Vagina (tissue), 2 donors: Measurements from ENCODE around the gene B4GALT1. TPM values are rescaled to one million over a fixed set of nuclear protein-coding genes. Genes with fewer than 3 reads are reported as not detected.

Source experiments
- DNase-seq, 2 donors: peaks; one replicate each; pipeline ENCODE4 v3.0.0-alpha.2; 2017; ENCODE audit errors: extremely low spot score in 2 of 2
- H3K27ac ChIP-seq: fragments of 200-600 bp; sonication (generic); one replicate; pipeline ENCODE4 v1.5.1; 2019
- H3K27me3 ChIP-seq: fragments of 200-600 bp; sonication (generic); one replicate; pipeline ENCODE4 v1.5.1; 2019
- H3K36me3 ChIP-seq, 2 donors: fragments of 200-600 bp; sonication (generic); one replicate each; pipeline ENCODE4 v1.5.1; 2017 to 2019
- H3K4me1 ChIP-seq: fragments of 200-600 bp; sonication (generic); one replicate; pipeline ENCODE4 v1.5.1; 2019
- H3K4me3 ChIP-seq, 2 donors: fragments of 200-600 bp; sonication (generic); 1 replicate in 1 of 2; 2 replicates in 1 of 2; pipeline ENCODE4 v1.5.1; 2016 to 2019
- H3K9me3 ChIP-seq: fragments of 200-600 bp; sonication (generic); one replicate; pipeline ENCODE4 v1.5.1; 2019
- CTCF ChIP-seq, 3 experiments: fragments of 450-650 bp in 2 of 3; fragments of 200-600 bp in 1 of 3; sonication (generic) in 1 of 3; IDR thresholded peaks; one replicate each; pipeline ENCODE4 v1.5.1; 2017 to 2019; ENCODE audit warnings: antibody characterized with exemption in 3 of 3, mild to moderate bottlenecking in 2 of 3, moderate library complexity in 2 of 3
- POLR2A ChIP-seq, 2 donors: fragments of 450-650 bp; IDR thresholded peaks; one replicate each; pipeline ENCODE4 v1.6.1; 2017; ENCODE audit warnings: antibody characterized with exemption in 2 of 2, mild to moderate bottlenecking in 2 of 2, moderate library complexity in 2 of 2
- POLR2AphosphoS5 ChIP-seq, 2 donors: sonication (generic); formaldehyde crosslinking; IDR thresholded peaks; one replicate each; pipeline ENCODE4 v1.9.0; 2017; ENCODE audit warnings: antibody characterized with exemption in 2 of 2, mild to moderate bottlenecking in 2 of 2, low read depth in 1 of 2; ENCODE audit not compliant: insufficient read depth in 1 of 2
- intact Hi-C: fragments of 100-400 bp; cut with DNase I; formaldehyde crosslinking; loops from one replicate; pipeline ENCODE4 v1.15.1; 2023
- total RNA-seq: library from RNA; depleted of rRNA; stranded (reverse); fragments of >200 nt; gene quantifications from one replicate; pipeline ENCODE4 v1.2.3, GENCODE V29; 2016

The B4GALT1 gene
- total RNA-seq, 1 donor from 2014 or later: 85.2 TPM

GRCh38 chr9:33184963-33185362, 17.8 kb upstream of the B4GALT1 start:
- no peak for DNase-seq
- H3K9me3 ChIP-seq: no peaks in the 10 kb centered on the region
- H3K27ac ChIP-seq: no peak overlapping the region
- H3K27me3 ChIP-seq: no peaks in the 10 kb centered on the region
- intact Hi-C loops: loop anchor here (10.0 kb wide), 1 partner anchor 790 kb away; no protein-coding TSS in a partner anchor
- no peak overlapping the region for H3K4me3 ChIP-seq
- TF ChIP-seq POLR2A (IDR thresholded peaks at IDR 0.05) (no peak), CTCF (IDR thresholded peaks at IDR 0.05) (no peak), POLR2AphosphoS5 (IDR thresholded peaks at IDR 0.05; ENCODE audit: insufficient read depth in 1 of 2, low read depth in 1 of 2) (no peak)
- H3K36me3 ChIP-seq: no peaks in the 10 kb centered on the region
- H3K4me1 ChIP-seq: peaks cover 71% of the 10 kb centered on the region

GRCh38 chr9:33182519-33182918, 15.4 kb upstream of the B4GALT1 start:
- no peaks in the 10 kb centered on the region for H3K9me3 ChIP-seq
- intact Hi-C loops: loop anchor here (10.0 kb wide), 1 partner anchor 788 kb away; no protein-coding TSS in a partner anchor
- H3K27ac ChIP-seq: no peak overlapping the region
- H3K4me3 ChIP-seq: no peak overlapping the region
- DNase-seq: no peak
- peaks cover 49% of the 10 kb centered on the region for H3K4me1 ChIP-seq
- H3K27me3 ChIP-seq: no peaks in the 10 kb centered on the region
- TF ChIP-seq POLR2AphosphoS5 (IDR thresholded peaks at IDR 0.05; ENCODE audit: insufficient read depth in 1 of 2, low read depth in 1 of 2) (no peak), CTCF (IDR thresholded peaks at IDR 0.05) (no peak), POLR2A (IDR thresholded peaks at IDR 0.05) (no peak)
- H3K36me3 ChIP-seq: no peaks in the 10 kb centered on the region

- Histone ChIP-seq H3K27ac (peak overlapping the region; percentile 11), H3K4me3 (no peak overlapping the region)
Observed at GRCh38 chr9:33180526-33181184, 13.5 kb upstream of the B4GALT1 start.

GRCh38 chr9:33178972-33179697, 12.0 kb upstream of the B4GALT1 start:
- DNase-seq: no peak
- TF ChIP-seq POLR2AphosphoS5 (IDR thresholded peaks at IDR 0.05; ENCODE audit: insufficient read depth in 1 of 2, low read depth in 1 of 2) (no peak), POLR2A (IDR thresholded peaks at IDR 0.05) (no peak), CTCF (IDR thresholded peaks at IDR 0.05) (no peak)
- intact Hi-C loops: no loop called here

More at GRCh38 chr9:33180526-33181184, 13.5 kb upstream of the B4GALT1 start:
- Histone ChIP-seq H3K4me1 (peaks cover 32% of the 10 kb centered on the region), H3K27me3 (no peaks in the 10 kb centered on the region), H3K36me3 (no peaks in the 10 kb centered on the region), H3K9me3 (no peaks in the 10 kb centered on the region)
- TF ChIP-seq CTCF (IDR thresholded peaks at IDR 0.05) (no peak), POLR2A (IDR thresholded peaks at IDR 0.05) (no peak), POLR2AphosphoS5 (IDR thresholded peaks at IDR 0.05; ENCODE audit: insufficient read depth in 1 of 2, low read depth in 1 of 2) (no peak)
- intact Hi-C loops: loop anchor here (10.0 kb wide), 1 partner anchor 786 kb away; no protein-coding TSS in a partner anchor
- no peak for DNase-seq

GRCh38 chr9:33177639-33178038, 10.5 kb upstream of the B4GALT1 start:
- intact Hi-C loops: no loop called here
- peaks cover 22% of the 10 kb centered on the region for H3K4me1 ChIP-seq
- H3K27me3 ChIP-seq: no peaks in the 10 kb centered on the region
- H3K9me3 ChIP-seq: no peaks in the 10 kb centered on the region
- TF ChIP-seq CTCF (IDR thresholded peaks at IDR 0.05) (no peak), POLR2A (IDR thresholded peaks at IDR 0.05) (no peak), POLR2AphosphoS5 (IDR thresholded peaks at IDR 0.05; ENCODE audit: insufficient read depth in 1 of 2, low read depth in 1 of 2) (no peak)
- no peak overlapping the region for H3K27ac ChIP-seq
- no peaks in the 10 kb centered on the region for H3K36me3 ChIP-seq
- no peak for DNase-seq
- no peak overlapping the region for H3K4me3 ChIP-seq

More at GRCh38 chr9:33178972-33179697, 12.0 kb upstream of the B4GALT1 start:
- Histone ChIP-seq H3K27ac (no peak overlapping the region), H3K27me3 (no peaks in the 10 kb centered on the region), H3K9me3 (no peaks in the 10 kb centered on the region), H3K4me1 (peaks cover 22% of the 10 kb centered on the region), H3K36me3 (no peaks in the 10 kb centered on the region), H3K4me3 (no peak overlapping the region)
